Spleen (tissue), 11 donors: Measurements from ENCODE around the gene FGGY. TPM values are rescaled to one million over a fixed set of nuclear protein-coding genes. Genes with fewer than 3 reads are reported as not detected.
"Not testable (repeated sequence)": the region's sequence is repeated elsewhere in the genome, so short reads cannot be mapped to it uniquely, and the experiment has no call there.

ENCODE experiments used
- DNase-seq: peaks from one replicate; pipeline ENCODE4 v3.0.0-alpha.2; 2020
- H3K27ac ChIP-seq, 8 donors: fragments of 200-600 bp; sonication (generic) in 7 of 8; 1 replicate in 4 of 8; 2 replicates in 4 of 8; pipeline versions ENCODE4 v1.5.0 to v1.8.0; 2016 to 2021; ENCODE audit warnings: inconsistent platforms in 4 of 8, mild to moderate bottlenecking in 4 of 8, moderate library complexity in 1 of 8
- H3K27me3 ChIP-seq, 7 donors: fragments of 200-600 bp; sonication (generic) in 6 of 7; replicated peaks in 1 of 7; 1 replicate in 4 of 7; 2 replicates in 3 of 7; pipeline versions ENCODE4 v1.5.0 to v1.8.0; 2016 to 2021; ENCODE audit warnings: inconsistent platforms in 3 of 7, mild to moderate bottlenecking in 1 of 7
- H3K36me3 ChIP-seq, 6 donors: fragments of 200-600 bp; sonication (generic) in 5 of 6; 1 replicate in 4 of 6; 2 replicates in 2 of 6; pipeline versions ENCODE4 v1.5.0 to v1.8.0; 2016 to 2021; ENCODE audit warnings: inconsistent platforms in 2 of 6
- H3K4me1 ChIP-seq, 6 donors: fragments of 200-600 bp; sonication (generic) in 5 of 6; 1 replicate in 3 of 6; 2 replicates in 3 of 6; pipeline versions ENCODE4 v1.5.0 to v1.8.0; 2016 to 2021; ENCODE audit warnings: inconsistent platforms in 3 of 6
- H3K4me3 ChIP-seq, 8 donors: fragments of 200-600 bp; sonication (generic) in 7 of 8; 1 replicate in 4 of 8; 2 replicates in 4 of 8; pipeline versions ENCODE4 v1.5.0 to v1.8.0; 2016 to 2021; ENCODE audit warnings: inconsistent platforms in 4 of 8, mild to moderate bottlenecking in 4 of 8, moderate library complexity in 2 of 8
- H3K9me3 ChIP-seq, 8 donors: fragments of 200-600 bp; sonication (generic) in 7 of 8; 1 replicate in 4 of 8; 2 replicates in 4 of 8; pipeline versions ENCODE4 v1.5.0 to v1.8.0; 2016 to 2021; ENCODE audit warnings: inconsistent platforms in 4 of 8
- CTCF ChIP-seq, 11 experiments: fragments of 200-600 bp in 7 of 11; fragments of 450-650 bp in 4 of 11; sonication (generic) in 4 of 11; IDR thresholded peaks in 8 of 11; conservative IDR thresholded peaks in 3 of 11; 1 replicate in 7 of 11; 2 replicates in 4 of 11; pipeline versions ENCODE4 v1.4.0 to v1.8.0; 2016 to 2021; ENCODE audit warnings: antibody characterized with exemption in 11 of 11, inconsistent platforms in 4 of 11, mild to moderate bottlenecking in 1 of 11
- POLR2A ChIP-seq, 3 donors: fragments of 450-650 bp; IDR thresholded peaks; one replicate each; pipeline ENCODE4 v1.5.1; 2017; ENCODE audit warnings: antibody characterized with exemption in 3 of 3, mild to moderate bottlenecking in 1 of 3
- POLR2AphosphoS5 ChIP-seq, 3 donors: sonication (generic); formaldehyde crosslinking; IDR thresholded peaks; one replicate each; pipeline ENCODE4 v1.5.1; 2017; ENCODE audit warnings: antibody characterized with exemption in 3 of 3
- WGBS, 5 donors: extraction: QIAGEN DNeasy Blood & Tissue Kit in 3 of 5; methylation state at CpG; one replicate each; pipeline versions ENCODE4 v1.1.5 to v1.1.7; 2013 to 2018; 5-methylcytosine and 5-hydroxymethylcytosine counted together
- intact Hi-C: fragments of 100-400 bp; cut with DNase I; formaldehyde crosslinking; loops from one replicate; pipeline ENCODE4 v1.15.0; 2023; ENCODE audit warnings: low total_unique reads
- polyA plus RNA-seq, 3 donors: library from polyadenylated mRNA; stranded (reverse); fragments of 200-250 nt; gene quantifications; one replicate each; pipeline ENCODE4 v1.2.1, GENCODE V29; 2013
- total RNA-seq, 7 donors: library from RNA; depleted of rRNA in 3 of 7; stranded (reverse); fragments of >200 nt in 3 of 7; fragmentation: NEBNext Ultra II Directional in 4 of 7; extraction: Animal tissue kit (Norgen Biotek cat#: 25700) in 4 of 7; gene quantifications; one replicate each; pipeline versions ENCODE4 v1.1.0 to v1.2.1, GENCODE V29; 2016 to 2021
- donor health status: healthy with polysubstance abuse.
- donor health status: DM: no; HTN: no; CAD: no; lungs with moderate emphysema.
- donor health status: DM: no; HTN: no; CAD: no.
- donor health status: Bipolar disorder and iron deficiency.
- donor health status: healthy.
- donor health status: DM: no; HTN: no; CAD: no.
- donor health status: DM: yes; HTN: yes; CAD: no.

FGGY gene
- total and polyA plus RNA-seq, 10 donors, result 1.7 to 27.8 (median 13.2) TPM

GRCh38 chr1:59609245-59609644 is 312.4 kb downstream of the FGGY start:
- peaks cover 0 to 37% (median 5%) of the 10 kb centered on the region in 6 donors for H3K36me3 ChIP-seq
- peaks cover 0 to 11% (median 2%) of the 10 kb centered on the region in 8 donors for H3K9me3 ChIP-seq
- WGBS, 5 donors, result 71 to 92% (median 90%) methylated on average over 1 of the region's 1 CpG
- H3K27me3 ChIP-seq, result no peaks in the 10 kb centered on the region
- no peaks in the 10 kb centered on the region for H3K4me1 ChIP-seq
- no peak for DNase-seq
- H3K4me3 ChIP-seq, result no peak overlapping the region
- TF ChIP-seq POLR2AphosphoS5 (IDR thresholded peaks at IDR 0.05) (no peak), CTCF (IDR thresholded peaks at IDR 0.05 in 8 of 11, conservative IDR thresholded peaks at IDR 0.05 in 3 of 11) (no peak), POLR2A (IDR thresholded peaks at IDR 0.05) (no peak)
- no peak overlapping the region for H3K27ac ChIP-seq
- intact Hi-C loops, result no loop called here

GRCh38 chr1:59610499-59610898 is 313.6 kb downstream of the FGGY start:
- DNase-seq, H3K4me3 ChIP-seq, intact Hi-C loops, H3K4me1 ChIP-seq, H3K27ac ChIP-seq, H3K27me3 ChIP-seq: not testable (repeated sequence)
- 93 to 99% (median 97%) methylated on average over 11 to 13 of the region's 13 CpGs for WGBS, 5 donors
- H3K36me3 ChIP-seq, result peaks cover 0 to 37% (median 5%) of the 10 kb centered on the region in 6 donors
- H3K9me3 ChIP-seq, result peaks cover 0 to 17% (median 2%) of the 10 kb centered on the region in 8 donors

GRCh38 chr1:59617434-59617833 is 320.5 kb downstream of the FGGY start:
- Histone ChIP-seq H3K9me3 (peaks cover 0 to 6% (median 0%) of the 10 kb centered on the region in 8 donors), H3K27me3 (no peaks in the 10 kb centered on the region), H3K4me1 (no peaks in the 10 kb centered on the region), H3K27ac (no peak overlapping the region), H3K36me3 (no peaks in the 10 kb centered on the region), H3K4me3 (no peak overlapping the region)
- no peak for DNase-seq
- no peak for TF ChIP-seq POLR2AphosphoS5 (IDR thresholded peaks at IDR 0.05)
- TF ChIP-seq CTCF (IDR thresholded peaks at IDR 0.05 in 8 of 11, conservative IDR thresholded peaks at IDR 0.05 in 3 of 11), result no peak
- 88 to 95% (median 92%) methylated on average over 3 of the region's 3 CpGs for WGBS, 5 donors
- intact Hi-C loops, result no loop called here

- Histone ChIP-seq H3K36me3 (no peaks in the 10 kb centered on the region), H3K4me1 (no peaks in the 10 kb centered on the region), H3K27me3 (no peaks in the 10 kb centered on the region), H3K9me3 (peaks cover 0 to 6% (median 0%) of the 10 kb centered on the region in 8 donors), H3K27ac (no peak overlapping the region), H3K4me3 (no peak overlapping the region)
- intact Hi-C loops, result no loop called here
- TF ChIP-seq POLR2A (IDR thresholded peaks at IDR 0.05), result no peak
- no peak for TF ChIP-seq POLR2AphosphoS5 (IDR thresholded peaks at IDR 0.05)
- TF ChIP-seq CTCF (IDR thresholded peaks at IDR 0.05 in 8 of 11, conservative IDR thresholded peaks at IDR 0.05 in 3 of 11), result no peak
- WGBS, 5 donors, result 96 to 100% (median 97%) methylated on average over 2 of the region's 2 CpGs
- no peak for DNase-seq
Observed at GRCh38 chr1:59619557-59619956, 322.7 kb downstream of the FGGY start.

- H3K27ac ChIP-seq, result no peak overlapping the region
- no peaks in the 10 kb centered on the region for H3K27me3 ChIP-seq
- no peak for TF ChIP-seq CTCF (IDR thresholded peaks at IDR 0.05 in 8 of 11, conservative IDR thresholded peaks at IDR 0.05 in 3 of 11)
- TF ChIP-seq POLR2A (IDR thresholded peaks at IDR 0.05), result no peak
- no peak for TF ChIP-seq POLR2AphosphoS5 (IDR thresholded peaks at IDR 0.05)
- H3K4me3 ChIP-seq, result no peak overlapping the region
- no peaks in the 10 kb centered on the region for H3K36me3 ChIP-seq
- no peaks in the 10 kb centered on the region for H3K9me3 ChIP-seq
- H3K4me1 ChIP-seq, result no peaks in the 10 kb centered on the region
- intact Hi-C loops, result no loop called here
- DNase-seq, result no peak
Observed at GRCh38 chr1:59625384-59625783, 328.5 kb downstream of the FGGY start.
